Tibial nerve (tissue), 4 donors: Measurements from ENCODE around the gene PCP4. TPM values are rescaled to one million over a fixed set of nuclear protein-coding genes. Genes with fewer than 3 reads are reported as not detected.

Experiments used
- DNase-seq, 2 donors: peaks; one replicate each; pipeline ENCODE4 v3.0.0-alpha.2; 2019; ENCODE audit warnings: low spot score in 2 of 2
- H3K27ac ChIP-seq, 4 donors: fragments of 200-600 bp; sonication (generic) in 3 of 4; one replicate each; pipeline ENCODE4 v1.5.1; 2017 to 2019; ENCODE audit warnings: mild to moderate bottlenecking in 1 of 4
- H3K27me3 ChIP-seq, 2 donors: fragments of 200-600 bp; sonication (generic) in 1 of 2; one replicate each; pipeline versions ENCODE4 v1.5.1 to v1.6.0; 2017 to 2019
- H3K36me3 ChIP-seq, 3 donors: fragments of 200-600 bp; sonication (generic); one replicate each; pipeline ENCODE4 v1.5.1; 2018 to 2019
- H3K4me1 ChIP-seq, 4 donors: fragments of 200-600 bp; sonication (generic) in 3 of 4; one replicate each; pipeline ENCODE4 v1.5.1; 2017 to 2019
- H3K4me3 ChIP-seq, 4 donors: fragments of 200-600 bp; sonication (generic) in 3 of 4; one replicate each; pipeline ENCODE4 v1.5.1; 2017 to 2019; ENCODE audit warnings: mild to moderate bottlenecking in 1 of 4, moderate library complexity in 1 of 4
- H3K9me3 ChIP-seq, 4 donors: fragments of 200-600 bp; sonication (generic) in 3 of 4; one replicate each; pipeline ENCODE4 v1.5.1; 2017 to 2019
- CTCF ChIP-seq, 5 experiments: fragments of 200-600 bp in 3 of 5; fragments of 450-650 bp in 2 of 5; sonication (generic) in 3 of 5; IDR thresholded peaks; one replicate each; pipeline ENCODE4 v1.5.1; 2016 to 2019; ENCODE audit warnings: antibody characterized with exemption in 5 of 5, mild to moderate bottlenecking in 3 of 5, moderate library complexity in 2 of 5
- EP300 ChIP-seq, 2 donors: sonication (generic); formaldehyde crosslinking; IDR thresholded peaks; one replicate each; pipeline ENCODE4 v1.6.1; 2017; ENCODE audit warnings: antibody characterized with exemption in 2 of 2, mild to moderate bottlenecking in 1 of 2
- POLR2A ChIP-seq, 2 donors: fragments of 450-650 bp; IDR thresholded peaks; one replicate each; pipeline ENCODE4 v1.6.1; 2017; ENCODE audit warnings: antibody characterized with exemption in 2 of 2, mild to moderate bottlenecking in 2 of 2, moderate library complexity in 2 of 2
- WGBS, 2 donors: methylation state at CpG; one replicate each; pipeline ENCODE4 v1.1.5; 2018; 5-methylcytosine and 5-hydroxymethylcytosine counted together
- total RNA-seq, 4 donors: library from RNA; depleted of rRNA; stranded (reverse); fragments of >200 nt; gene quantifications; one replicate each; pipeline ENCODE4 v1.1.0, GENCODE V29; 2016

PCP4 gene
- total RNA-seq, 4 donors from 2014 or later, result 13.5 TPM; not detected in 3

GRCh38 chr21:39852021-39852721 lies 15.1 kb upstream of the PCP4 start:
- Histone ChIP-seq H3K4me3 (no peak overlapping the region), H3K4me1 (no peaks in the 10 kb centered on the region), H3K27ac (no peak overlapping the region), H3K9me3 (peaks cover 0 to 4% (median 0%) of the 10 kb centered on the region in 4 donors), H3K27me3 (no peaks in the 10 kb centered on the region), H3K36me3 (no peaks in the 10 kb centered on the region)
- WGBS, 2 donors, result 68 to 70% methylated on average over 5 of the region's 5 CpGs
- TF ChIP-seq CTCF (IDR thresholded peaks at IDR 0.05), result no peak
- TF ChIP-seq POLR2A (IDR thresholded peaks at IDR 0.05), result no peak
- no peak for TF ChIP-seq EP300 (IDR thresholded peaks at IDR 0.05)
- DNase-seq, result no peak

GRCh38 chr21:39852726-39853500 lies 14.3 kb upstream of the PCP4 start:
- DNase-seq, result no peak
- no peak overlapping the region for H3K27ac ChIP-seq
- no peaks in the 10 kb centered on the region for H3K27me3 ChIP-seq
- H3K9me3 ChIP-seq, result no peaks in the 10 kb centered on the region
- H3K36me3 ChIP-seq, result no peaks in the 10 kb centered on the region
- TF ChIP-seq EP300 (IDR thresholded peaks at IDR 0.05) (no peak), POLR2A (IDR thresholded peaks at IDR 0.05) (no peak), CTCF (IDR thresholded peaks at IDR 0.05) (no peak)
- WGBS, 2 donors, result 88 to 90% methylated on average over 14 of the region's 14 CpGs
- H3K4me3 ChIP-seq, result no peak overlapping the region
- H3K4me1 ChIP-seq, result no peaks in the 10 kb centered on the region

GRCh38 chr21:39854572-39854971 lies 12.7 kb upstream of the PCP4 start:
- 87 to 88% methylated on average over 6 of the region's 6 CpGs for WGBS, 2 donors
- no peaks in the 10 kb centered on the region for H3K27me3 ChIP-seq
- H3K4me1 ChIP-seq, result no peaks in the 10 kb centered on the region
- no peaks in the 10 kb centered on the region for H3K9me3 ChIP-seq
- TF ChIP-seq CTCF (IDR thresholded peaks at IDR 0.05), result no peak
- no peak for DNase-seq
- H3K36me3 ChIP-seq, result no peaks in the 10 kb centered on the region
- H3K27ac ChIP-seq, result no peak overlapping the region
- no peak overlapping the region for H3K4me3 ChIP-seq

GRCh38 chr21:39855595-39855994 lies 11.6 kb upstream of the PCP4 start:
- no peak overlapping the region for H3K27ac ChIP-seq
- H3K9me3 ChIP-seq, result no peaks in the 10 kb centered on the region
- WGBS, 2 donors, result 83 to 85% methylated on average over 4 of the region's 4 CpGs

More at GRCh38 chr21:39855595-39855994, 11.6 kb upstream of the PCP4 start:
- TF ChIP-seq EP300 (IDR thresholded peaks at IDR 0.05) (no peak), POLR2A (IDR thresholded peaks at IDR 0.05) (no peak), CTCF (IDR thresholded peaks at IDR 0.05) (no peak)
- no peaks in the 10 kb centered on the region for H3K36me3 ChIP-seq
- H3K4me3 ChIP-seq, result no peak overlapping the region
- no peaks in the 10 kb centered on the region for H3K27me3 ChIP-seq
- H3K4me1 ChIP-seq, result no peaks in the 10 kb centered on the region
- no peak for DNase-seq
